AG10803 (cell line): ENCODE measurements around the gene PAXX.
A peak's percentile ranks its signal among the peaks of the same experiment; 100 is the strongest.

Source experiments
- DNase-seq: peaks from one replicate; pipeline ENCODE4 v3.0.0; 2010; ENCODE audit warnings: low read depth
- H3K4me3 ChIP-seq: 2 replicates; pipeline ENCODE4 v1.5.1; 2011; ENCODE audit warnings: mild to moderate bottlenecking, low read length, control low read depth
- CTCF ChIP-seq: conservative IDR thresholded peaks from 2 replicates; pipeline ENCODE4 v1.5.1; 2011; ENCODE audit warnings: mild to moderate bottlenecking, low read length, control low read depth, inconsistent platforms

The PAXX gene

DNA sequence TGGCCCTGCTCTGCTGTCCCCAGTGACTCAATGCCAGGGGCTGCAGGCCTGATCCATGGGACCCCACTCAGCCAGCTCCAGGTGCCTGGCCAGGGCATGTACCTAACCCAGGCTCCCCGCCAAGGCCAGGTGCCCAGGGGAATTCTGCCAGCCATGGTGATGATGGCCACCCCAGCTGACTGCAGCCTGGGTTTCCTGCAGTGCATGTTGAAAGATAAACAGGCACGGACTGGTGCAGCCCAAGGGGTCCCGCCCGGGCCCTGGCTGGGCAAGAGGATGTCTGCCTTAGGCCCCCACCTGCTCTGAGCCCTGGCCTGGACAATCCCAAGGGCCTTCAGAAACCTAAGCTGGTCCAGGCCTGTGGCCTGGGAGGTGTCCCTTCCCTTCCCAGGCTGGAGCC is 34.6 kb downstream of the PAXX start:
- TF ChIP-seq CTCF = no peak
- DNase-seq = no peak
- peak overlapping the region; percentile 59 for H3K4me3 ChIP-seq

GRCh38 chr9:137027369-137028262 is 35.4 kb downstream of the PAXX start, which contains the start of gene ABCA2:
Gene ABCA2 (minus strand): TSS chr9:137028237. CDS start chr9:137028140, 97 bp downstream.
- peak; percentile 12 for DNase-seq
- TF ChIP-seq CTCF = no peak
- peak within 1 kb of the TSS; percentile 59 for H3K4me3 ChIP-seq

- TF ChIP-seq CTCF = peak; percentile 43
- peak overlapping the region; percentile 57 for H3K4me3 ChIP-seq
- DNase-seq = peak; percentile 29
These were observed 36.2 kb downstream of the PAXX start for GRCh38 chr9:137028263-137029057.

- peak overlapping the region; percentile 57 for H3K4me3 ChIP-seq
- peak; percentile 81 for TF ChIP-seq CTCF
- DNase-seq = peak; percentile 32
These were observed 37.1 kb downstream of the PAXX start for GRCh38 chr9:137029058-137029936.

GRCh38 chr9:137030006-137030405 is 37.8 kb downstream of the PAXX start:
- DNase-seq = no peak
- H3K4me3 ChIP-seq = no peak overlapping the region
- TF ChIP-seq CTCF = no peak

DNA sequence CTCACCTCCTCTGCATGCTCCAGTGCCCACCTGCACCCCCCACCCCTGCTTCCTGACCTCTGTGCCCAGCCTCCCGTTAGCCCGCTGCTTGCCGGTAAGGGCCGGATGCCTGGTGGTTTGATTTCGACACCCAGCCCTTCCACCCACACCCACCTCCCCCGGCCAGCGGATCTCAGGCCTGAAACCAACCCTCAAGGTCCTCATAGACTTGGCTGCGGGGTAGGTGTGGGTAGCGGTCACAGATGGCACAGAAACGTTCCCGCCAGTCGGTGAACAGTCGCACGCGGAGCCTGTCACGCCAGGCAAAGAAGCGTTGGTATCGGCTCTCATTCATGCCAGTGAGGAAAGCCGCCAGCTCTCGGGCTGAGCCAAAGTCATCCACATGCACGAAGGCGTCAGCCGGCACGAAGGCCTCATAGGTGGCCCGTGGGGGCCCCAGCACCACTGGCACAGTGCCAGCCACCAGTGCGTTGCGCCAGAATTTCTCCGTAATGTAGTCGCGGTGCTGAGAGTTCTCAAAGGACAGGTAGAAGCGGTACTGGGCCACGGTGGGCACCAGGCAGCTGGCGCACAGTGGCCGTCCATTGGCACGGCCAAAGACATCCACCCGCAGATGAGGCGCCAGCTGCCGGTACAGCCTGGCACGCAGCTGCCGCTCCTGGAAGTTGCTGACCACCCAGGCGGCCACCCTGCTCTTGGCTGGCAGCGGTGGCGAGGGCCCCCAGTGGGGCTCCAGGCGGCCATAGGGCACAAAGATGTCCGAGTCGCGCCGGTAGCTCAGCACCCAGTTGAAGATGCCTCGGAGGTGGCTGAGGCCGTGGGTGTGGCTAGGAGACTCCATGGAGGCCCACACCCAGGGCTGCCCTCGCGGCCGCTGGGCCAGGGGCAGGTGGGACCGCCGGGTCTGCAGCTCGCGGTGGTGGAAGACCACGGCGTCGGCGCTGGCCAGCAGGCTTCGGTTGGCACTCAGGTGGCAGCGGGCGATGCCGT is 38.6 kb downstream of the PAXX start:
- H3K4me3 ChIP-seq = no peak overlapping the region
- TF ChIP-seq CTCF = no peak

More for the DNA sequence above, 38.6 kb downstream of the PAXX start:
- no peak for DNase-seq
